AG04449 (cell line): ENCODE measurements around the gene PDE4B.
A peak's percentile ranks its signal among the peaks of the same experiment; 100 is the strongest.

Source experiments
- CTCF ChIA-PET: fragments of 350-600 bp; formaldehyde crosslinking; extraction: SDS; loops from one replicate; lab custom pipeline; 2021; ENCODE audit warnings: antibody characterized with exemption; lab: Yijun Ruan, JAX
- POLR2A ChIA-PET: fragments of 400-600, 350-600 bp; formaldehyde crosslinking; extraction: SDS; loops from one replicate; lab custom pipeline; 2020; ENCODE audit warnings: antibody characterized with exemption, inconsistent platforms; lab: Yijun Ruan, JAX
- DNase-seq: peaks from one replicate; pipeline ENCODE4 v3.0.0-alpha.2; 2010; ENCODE audit warnings: low read depth, low spot score
- H3K4me3 ChIP-seq: 2 replicates; pipeline ENCODE4 v1.5.1; 2011; ENCODE audit warnings: low read depth, mild to moderate bottlenecking, control low read depth, low read length
- TF ChIP-seq, protein P1 (sequence below): IDR thresholded peaks from one replicate; pipeline ENCODE4 v1.5.1; 2011; ENCODE audit warnings: mild to moderate bottlenecking, moderate library complexity, low read length, control low read depth, inconsistent platforms; ENCODE audit not compliant: insufficient read depth; ENCODE audit errors: missing control alignments

PDE4B gene

DNA sequence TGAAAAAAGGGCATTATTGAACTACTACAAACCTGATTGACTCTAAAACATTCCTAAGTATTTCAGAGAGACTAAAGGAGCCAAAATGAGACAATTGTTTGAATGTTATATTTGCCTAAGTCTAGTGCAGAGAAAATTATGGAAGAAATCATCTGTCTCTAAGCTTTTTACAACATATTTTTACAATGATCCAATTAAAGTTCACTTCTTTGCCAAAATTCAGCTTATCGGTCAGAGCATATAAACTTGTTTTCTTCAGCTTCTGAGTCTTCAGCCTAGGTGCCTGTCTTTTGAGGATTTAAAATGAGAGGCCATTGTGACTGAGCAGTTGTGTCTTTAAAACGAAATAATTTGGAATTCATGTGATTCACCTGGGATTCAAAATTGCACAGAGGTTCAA, 560.1 kb downstream of the PDE4B start:
- ChIA-PET POLR2A (interaction anchor here (1.1 kb wide), 1 partner anchor 52 kb away, joined by 3 read pairs; no protein-coding TSS in a partner anchor), CTCF (interaction anchor here (1.1 to 2.4 kb wide), 4 partner anchors 8 to 98 kb away, joined by 3 to 9 read pairs (median 6); no protein-coding TSS in a partner anchor)
- DNase-seq, result no peak
- H3K4me3 ChIP-seq, result no peak overlapping the region
- TF ChIP-seq, protein P1, sequence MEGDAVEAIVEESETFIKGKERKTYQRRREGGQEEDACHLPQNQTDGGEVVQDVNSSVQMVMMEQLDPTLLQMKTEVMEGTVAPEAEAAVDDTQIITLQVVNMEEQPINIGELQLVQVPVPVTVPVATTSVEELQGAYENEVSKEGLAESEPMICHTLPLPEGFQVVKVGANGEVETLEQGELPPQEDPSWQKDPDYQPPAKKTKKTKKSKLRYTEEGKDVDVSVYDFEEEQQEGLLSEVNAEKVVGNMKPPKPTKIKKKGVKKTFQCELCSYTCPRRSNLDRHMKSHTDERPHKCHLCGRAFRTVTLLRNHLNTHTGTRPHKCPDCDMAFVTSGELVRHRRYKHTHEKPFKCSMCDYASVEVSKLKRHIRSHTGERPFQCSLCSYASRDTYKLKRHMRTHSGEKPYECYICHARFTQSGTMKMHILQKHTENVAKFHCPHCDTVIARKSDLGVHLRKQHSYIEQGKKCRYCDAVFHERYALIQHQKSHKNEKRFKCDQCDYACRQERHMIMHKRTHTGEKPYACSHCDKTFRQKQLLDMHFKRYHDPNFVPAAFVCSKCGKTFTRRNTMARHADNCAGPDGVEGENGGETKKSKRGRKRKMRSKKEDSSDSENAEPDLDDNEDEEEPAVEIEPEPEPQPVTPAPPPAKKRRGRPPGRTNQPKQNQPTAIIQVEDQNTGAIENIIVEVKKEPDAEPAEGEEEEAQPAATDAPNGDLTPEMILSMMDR, result no peak

DNA sequence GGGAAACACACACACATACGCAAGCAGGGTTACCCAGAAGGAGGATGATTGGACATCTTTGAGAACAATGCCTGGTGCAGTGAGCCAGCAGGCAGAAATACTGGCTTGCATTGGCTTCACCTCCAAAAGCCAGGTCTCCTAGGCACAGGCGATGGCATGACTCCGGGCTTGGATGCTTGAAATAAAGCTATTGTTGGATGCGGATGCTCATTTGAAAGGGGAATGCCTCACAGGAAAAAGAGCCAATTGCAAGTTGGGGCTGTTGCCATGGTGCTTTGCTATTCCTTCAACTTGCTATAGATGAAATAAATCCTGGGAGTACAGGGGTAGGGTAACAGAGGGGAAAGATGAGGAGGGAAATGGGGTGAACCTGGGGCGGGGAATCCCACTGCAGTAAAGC, 560.6 kb downstream of the PDE4B start:
- ChIA-PET CTCF (interaction anchor here (1.1 to 2.4 kb wide), 4 partner anchors 9 to 98 kb away, joined by 3 to 9 read pairs (median 6); no protein-coding TSS in a partner anchor), POLR2A (interaction anchor here (1.1 kb wide), 1 partner anchor 52 kb away, joined by 3 read pairs; no protein-coding TSS in a partner anchor)
- TF ChIP-seq, protein P1, result no peak
- DNase-seq, result no peak
- H3K4me3 ChIP-seq, result no peak overlapping the region

DNA sequence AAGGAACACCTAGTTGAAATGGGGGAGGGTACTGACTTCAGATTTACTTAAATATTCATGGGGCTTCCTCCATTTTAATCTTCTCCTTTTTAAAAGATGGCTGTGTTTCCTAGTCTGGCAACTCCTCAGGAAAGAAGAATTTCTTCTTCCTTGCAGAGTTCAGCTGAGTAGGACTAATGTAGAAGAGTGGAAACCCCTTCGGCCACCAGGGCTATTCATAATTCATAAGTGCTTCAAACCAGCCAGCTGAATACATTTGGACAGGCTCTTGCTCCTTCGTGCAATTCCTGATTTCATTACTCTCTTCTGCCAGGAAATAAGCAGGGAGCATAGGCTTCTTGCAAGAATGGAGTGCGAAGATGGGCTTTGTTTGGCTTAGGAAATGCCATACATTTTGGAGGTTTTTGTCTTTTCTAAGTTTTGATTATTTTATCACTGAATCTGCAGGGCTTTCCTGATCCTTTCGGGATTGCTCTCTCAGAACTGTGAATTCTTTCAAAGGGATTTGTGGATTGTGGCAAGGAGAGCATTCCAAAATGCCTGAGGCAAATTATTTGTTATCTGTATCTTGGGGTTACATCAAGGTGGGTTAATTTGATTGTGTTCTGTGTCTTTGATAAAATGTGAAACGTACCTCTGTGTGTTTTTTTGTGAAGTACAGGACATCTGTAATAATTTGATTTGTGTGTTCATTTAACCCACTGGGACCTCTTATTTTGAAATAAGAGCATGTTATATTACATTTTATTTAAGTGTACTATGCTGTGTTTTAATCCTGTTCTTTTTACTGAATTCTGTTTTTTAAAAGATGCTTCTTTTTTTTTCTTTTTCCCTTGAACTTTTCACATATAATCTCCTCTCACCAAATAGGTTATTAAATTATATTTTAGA, 561.9 kb downstream of the PDE4B start:
- DNase-seq, result no peak
- H3K4me3 ChIP-seq, result peak overlapping the region; percentile 30
- POLR2A ChIA-PET, result no interaction called here
- CTCF ChIA-PET, result interaction anchor here (2.4 kb wide), 1 partner anchor 10 kb away, joined by 8 read pairs; no protein-coding TSS in a partner anchor
- TF ChIP-seq, protein P1, result peak; percentile 7

DNA sequence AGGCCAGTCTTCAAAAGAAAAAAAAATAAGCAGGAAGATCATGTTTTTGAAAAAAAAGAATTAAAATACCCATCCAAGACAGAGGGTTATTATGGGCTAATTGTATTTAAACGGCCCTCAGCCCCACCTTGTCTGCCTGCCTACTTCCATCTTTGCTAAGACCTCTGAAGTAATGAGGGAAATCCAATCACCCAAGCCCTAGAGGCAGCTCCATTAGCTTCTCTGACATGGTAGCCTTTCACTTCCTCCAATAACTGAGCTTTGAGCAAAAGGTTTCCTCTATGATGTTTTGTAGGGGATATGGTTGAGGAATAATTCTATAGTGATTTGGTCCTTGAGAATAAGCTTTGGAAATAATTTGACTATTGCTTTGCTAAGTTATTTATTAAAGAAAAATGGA, 563.1 kb downstream of the PDE4B start:
- H3K4me3 ChIP-seq, result no peak overlapping the region
- TF ChIP-seq, protein P1, result no peak
- ChIA-PET CTCF (interaction anchor here (0.9 to 1.5 kb wide), 4 partner anchors 9 to 148 kb away, joined by 3 to 6 read pairs (median 4); no protein-coding TSS in a partner anchor), POLR2A (no interaction called here)
- DNase-seq, result no peak

DNA sequence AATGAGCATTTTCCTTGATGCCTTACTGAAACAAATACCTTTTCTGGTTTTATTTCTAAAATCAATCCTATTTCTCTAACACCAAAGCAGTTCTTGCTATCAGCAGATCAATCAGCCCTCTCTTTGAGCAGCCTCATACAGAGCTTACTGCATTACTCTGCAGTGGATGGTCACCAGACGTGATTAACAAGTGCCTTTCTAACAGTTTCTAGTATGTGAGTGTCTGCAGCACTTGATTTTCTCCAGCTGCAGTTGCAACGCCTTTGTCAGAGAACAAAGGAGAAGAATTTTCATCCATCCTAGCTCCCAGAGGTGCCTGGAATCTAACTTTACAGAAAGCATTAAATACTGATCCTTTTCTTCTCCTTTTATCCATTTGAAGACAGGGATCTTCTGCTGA, 563.9 kb downstream of the PDE4B start:
- POLR2A ChIA-PET, result interaction anchor here (0.6 kb wide), 1 partner anchor 207 kb away, joined by 3 read pairs; no protein-coding TSS in a partner anchor
- TF ChIP-seq, protein P1, result no peak
- CTCF ChIA-PET, result interaction anchor here (0.9 to 1.5 kb wide), 2 partner anchors 19 to 147 kb away, joined by 3 to 6 read pairs; no protein-coding TSS in a partner anchor
- H3K4me3 ChIP-seq, result no peak overlapping the region
- DNase-seq, result no peak

DNA sequence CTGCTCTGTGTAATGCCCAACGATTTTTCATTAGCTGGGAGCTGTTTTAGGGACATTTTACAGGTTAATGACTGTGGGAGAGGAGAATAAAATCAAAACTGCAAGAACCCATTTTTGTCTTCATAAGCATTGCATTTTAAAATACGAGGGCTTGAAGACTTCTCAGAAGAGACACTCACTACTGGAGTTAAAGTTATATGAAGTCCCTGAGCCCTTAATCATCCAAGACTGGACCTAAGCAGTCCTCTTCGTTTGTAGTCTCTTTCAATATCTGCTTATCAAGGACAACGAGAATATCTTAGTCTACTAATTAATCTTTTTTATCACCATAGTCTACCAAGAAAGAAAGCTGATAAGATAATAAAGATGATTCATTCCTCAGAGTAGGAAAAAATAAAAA, 564.3 kb downstream of the PDE4B start:
- TF ChIP-seq, protein P1, result no peak
- DNase-seq, result no peak
- ChIA-PET POLR2A (interaction anchor here (0.6 kb wide), 1 partner anchor 206 kb away, joined by 3 read pairs; no protein-coding TSS in a partner anchor), CTCF (interaction anchor here (1.5 kb wide), 1 partner anchor 147 kb away, joined by 6 read pairs; no protein-coding TSS in a partner anchor)
- no peak overlapping the region for H3K4me3 ChIP-seq
